Mesothelial cell of epicardium (in vitro differentiated cells): ENCODE results near the gene LAMA2. TPM values are rescaled to one million over a fixed set of nuclear protein-coding genes. Genes with fewer than 3 reads are reported as not detected.

ENCODE experiments used
- DNase-seq, 2 experiments: peaks; one replicate each; pipeline ENCODE4 v3.0.0; 2021; ENCODE audit warnings: low spot score in 2 of 2; ENCODE audit not compliant: unreplicated experiment in 2 of 2
- H3K27ac Mint-ChIP-seq: 2 replicates; pipeline ENCODE4 v1.8.0; 2021; ENCODE audit warnings: mixed read lengths
- H3K27me3 Mint-ChIP-seq: 2 replicates; pipeline ENCODE4 v1.8.0; 2021; ENCODE audit warnings: low read depth, mixed read lengths
- H3K36me3 Mint-ChIP-seq: 2 replicates; pipeline ENCODE4 v1.8.0; 2021; ENCODE audit warnings: mixed read lengths
- H3K4me1 Mint-ChIP-seq: 2 replicates; pipeline ENCODE4 v1.8.0; 2021; ENCODE audit warnings: mixed read lengths
- H3K4me3 Mint-ChIP-seq: 2 replicates; pipeline ENCODE4 v1.8.0; 2021; ENCODE audit warnings: mild to moderate bottlenecking, moderate library complexity, mixed read lengths
- H3K9me3 Mint-ChIP-seq: 2 replicates; pipeline ENCODE4 v1.8.0; 2021; ENCODE audit warnings: mixed read lengths
- total RNA-seq: library from RNA; stranded (reverse); gene quantifications from 3 replicates; pipeline ENCODE4 v1.2.1, GENCODE V29; 2021
- TF ChIP-seq, protein P1 (sequence below): fragments of 200-600 bp; sonication (generic); IDR thresholded peaks from one replicate; pipeline ENCODE4 v1.5.0; 2021; ENCODE audit warnings: antibody characterized with exemption; ENCODE audit not compliant: unreplicated experiment

Gene LAMA2
- total RNA-seq, 1 donor from 2014 or later = 63.2 TPM

DNA sequence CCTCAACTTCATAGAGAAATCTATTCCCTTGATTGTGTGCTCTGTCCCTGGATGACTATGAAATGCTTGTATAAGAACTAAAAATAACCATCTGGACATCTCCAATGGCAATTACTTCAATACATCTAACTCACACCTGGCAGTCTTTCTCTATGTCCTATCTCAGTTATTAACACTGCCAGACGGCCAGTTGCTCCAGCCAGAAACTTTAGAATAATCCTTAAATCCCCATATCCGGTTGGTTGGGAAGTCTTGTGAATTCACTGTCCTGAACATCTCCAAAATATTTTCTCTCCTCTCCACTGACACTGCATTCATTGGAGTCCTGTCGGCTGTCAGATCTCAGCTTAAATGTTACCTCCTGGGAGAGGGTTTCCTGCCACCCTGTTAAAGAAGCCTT is 12.2 kb upstream of the LAMA2 start:
- no peaks in the 10 kb centered on the region for H3K27me3 Mint-ChIP-seq
- peaks cover 6% of the 10 kb centered on the region for H3K36me3 Mint-ChIP-seq
- DNase-seq = no peak
- no peak overlapping the region for H3K27ac Mint-ChIP-seq
- peaks cover under 1% of the 10 kb centered on the region for H3K4me1 Mint-ChIP-seq
- H3K4me3 Mint-ChIP-seq = no peak overlapping the region
- TF ChIP-seq, protein P1, sequence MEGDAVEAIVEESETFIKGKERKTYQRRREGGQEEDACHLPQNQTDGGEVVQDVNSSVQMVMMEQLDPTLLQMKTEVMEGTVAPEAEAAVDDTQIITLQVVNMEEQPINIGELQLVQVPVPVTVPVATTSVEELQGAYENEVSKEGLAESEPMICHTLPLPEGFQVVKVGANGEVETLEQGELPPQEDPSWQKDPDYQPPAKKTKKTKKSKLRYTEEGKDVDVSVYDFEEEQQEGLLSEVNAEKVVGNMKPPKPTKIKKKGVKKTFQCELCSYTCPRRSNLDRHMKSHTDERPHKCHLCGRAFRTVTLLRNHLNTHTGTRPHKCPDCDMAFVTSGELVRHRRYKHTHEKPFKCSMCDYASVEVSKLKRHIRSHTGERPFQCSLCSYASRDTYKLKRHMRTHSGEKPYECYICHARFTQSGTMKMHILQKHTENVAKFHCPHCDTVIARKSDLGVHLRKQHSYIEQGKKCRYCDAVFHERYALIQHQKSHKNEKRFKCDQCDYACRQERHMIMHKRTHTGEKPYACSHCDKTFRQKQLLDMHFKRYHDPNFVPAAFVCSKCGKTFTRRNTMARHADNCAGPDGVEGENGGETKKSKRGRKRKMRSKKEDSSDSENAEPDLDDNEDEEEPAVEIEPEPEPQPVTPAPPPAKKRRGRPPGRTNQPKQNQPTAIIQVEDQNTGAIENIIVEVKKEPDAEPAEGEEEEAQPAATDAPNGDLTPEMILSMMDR = no peak
- peaks cover 12% of the 10 kb centered on the region for H3K9me3 Mint-ChIP-seq

DNA sequence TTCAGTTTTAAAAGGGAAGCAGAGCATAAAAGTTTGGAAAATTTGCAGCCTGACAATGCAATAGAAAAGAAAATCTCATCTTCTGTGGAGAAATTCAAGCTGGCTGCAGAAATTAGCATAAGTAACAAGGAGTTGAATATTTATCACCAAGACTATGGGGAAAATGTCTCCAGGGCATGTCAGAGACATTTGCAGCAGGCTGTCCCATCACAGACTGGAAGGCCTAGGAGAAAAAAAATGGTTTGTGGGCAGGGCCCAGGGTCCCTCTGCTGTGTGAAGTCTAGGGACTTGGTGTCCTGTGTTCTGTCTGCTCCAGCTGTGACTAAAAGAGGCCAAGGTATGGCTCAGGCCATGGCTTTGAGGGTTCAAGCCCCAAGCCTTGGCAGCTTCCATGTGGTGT is 8.1 kb upstream of the LAMA2 start:
- Mint-ChIP-seq H3K4me3 (no peak overlapping the region), H3K36me3 (peaks cover 6% of the 10 kb centered on the region), H3K27me3 (no peaks in the 10 kb centered on the region), H3K9me3 (peaks cover 12% of the 10 kb centered on the region), H3K27ac (no peak overlapping the region), H3K4me1 (no peaks in the 10 kb centered on the region)
- DNase-seq = no peak
- TF ChIP-seq, protein P1 = no peak

DNA sequence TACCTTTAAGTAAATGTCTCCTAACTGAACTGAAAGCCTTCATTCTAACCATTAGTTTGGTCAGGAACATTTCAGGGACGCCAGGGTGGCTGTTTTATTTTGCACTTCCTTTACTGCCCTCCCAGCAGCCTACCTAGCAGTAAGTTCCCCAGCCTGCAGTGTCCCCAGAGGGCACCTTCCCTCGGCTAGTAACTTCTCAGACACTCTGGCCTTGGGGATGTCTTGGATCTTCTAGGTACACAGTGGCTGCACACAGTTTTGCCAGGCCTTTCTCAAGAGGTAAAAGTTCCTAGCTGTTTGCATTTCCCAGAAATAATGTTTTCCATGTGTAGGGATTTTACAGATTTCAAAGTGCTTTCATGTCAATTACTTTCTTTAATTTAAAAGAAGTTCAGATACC is 378 bp upstream of the LAMA2 start:
- peak overlapping the region; percentile 82 for H3K4me3 Mint-ChIP-seq
- no peaks in the 10 kb centered on the region for H3K36me3 Mint-ChIP-seq
- H3K9me3 Mint-ChIP-seq = no peaks in the 10 kb centered on the region
- DNase-seq = no peak
- no peaks in the 10 kb centered on the region for H3K27me3 Mint-ChIP-seq
- TF ChIP-seq, protein P1 = no peak
- H3K4me1 Mint-ChIP-seq = peaks cover 29% of the 10 kb centered on the region
- H3K27ac Mint-ChIP-seq = peak overlapping the region; percentile 87

DNA sequence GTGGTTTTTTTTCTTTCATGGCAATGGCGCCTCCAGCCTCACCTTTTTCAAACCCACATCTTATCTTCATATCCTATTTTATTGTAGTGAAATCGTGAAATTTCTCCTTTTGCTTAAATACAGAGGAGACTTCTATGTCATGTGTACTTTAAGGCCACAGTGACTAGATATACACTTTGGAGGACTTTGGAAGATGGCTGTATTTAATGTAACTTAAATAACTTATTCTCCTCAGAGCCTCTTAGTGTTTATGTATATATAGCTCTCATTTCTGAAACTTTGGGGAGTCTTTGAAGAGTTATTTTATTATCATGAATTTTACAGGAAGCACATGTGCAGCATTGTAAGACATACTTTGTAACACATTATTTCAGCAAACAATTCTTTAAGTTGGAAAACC is 968 bp downstream of the LAMA2 start:
- DNase-seq = no peak
- H3K4me1 Mint-ChIP-seq = peaks cover 29% of the 10 kb centered on the region
- H3K27me3 Mint-ChIP-seq = no peaks in the 10 kb centered on the region
- H3K27ac Mint-ChIP-seq = peak overlapping the region; percentile 47
- TF ChIP-seq, protein P1 = no peak
- H3K9me3 Mint-ChIP-seq = no peaks in the 10 kb centered on the region
- no peaks in the 10 kb centered on the region for H3K36me3 Mint-ChIP-seq
- H3K4me3 Mint-ChIP-seq = peak overlapping the region; percentile 82

DNA sequence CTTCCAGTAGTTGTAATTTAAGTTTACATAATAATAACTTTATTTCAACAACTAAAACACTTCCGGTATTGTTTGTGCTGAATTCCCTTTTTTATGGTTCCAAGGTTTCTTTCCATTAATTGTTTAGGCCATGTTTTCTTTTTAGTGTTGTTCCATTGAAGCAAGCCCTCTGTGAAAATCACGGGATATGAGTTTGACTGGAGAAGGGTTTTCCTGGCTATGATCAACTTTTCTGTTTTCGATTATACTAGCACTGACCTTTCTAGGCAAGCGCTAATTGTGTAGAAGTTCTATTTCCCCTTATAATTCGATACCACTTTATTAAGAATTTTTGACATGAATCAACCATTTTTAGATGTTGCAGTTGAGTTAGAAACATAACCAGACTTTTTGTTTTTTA is 2.4 kb downstream of the LAMA2 start:
- Mint-ChIP-seq H3K4me1 (peaks cover 33% of the 10 kb centered on the region), H3K27me3 (no peaks in the 10 kb centered on the region), H3K36me3 (no peaks in the 10 kb centered on the region), H3K27ac (peak overlapping the region; percentile 55), H3K9me3 (no peaks in the 10 kb centered on the region), H3K4me3 (peak overlapping the region; percentile 53)
- TF ChIP-seq, protein P1 = no peak
- DNase-seq = no peak

DNA sequence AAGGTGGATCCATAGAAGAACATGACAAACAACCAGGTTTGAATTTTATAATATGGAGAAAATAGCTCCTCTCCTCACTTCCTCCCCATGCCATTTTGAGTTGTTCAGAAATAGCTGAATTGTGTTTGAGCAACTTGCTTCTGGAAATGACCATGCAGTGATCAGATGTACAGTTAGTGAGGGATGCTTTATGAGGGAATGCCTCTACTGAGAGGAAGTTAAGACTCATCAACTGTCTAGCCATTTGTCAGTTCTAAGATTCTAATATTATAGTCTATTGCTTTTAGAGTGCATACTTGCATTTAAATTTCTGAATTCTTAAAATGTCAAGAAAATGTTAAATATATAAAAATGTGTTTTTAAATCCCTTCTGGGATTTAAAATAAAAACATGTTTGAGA is 3.8 kb downstream of the LAMA2 start:
- TF ChIP-seq, protein P1 = no peak
- H3K27me3 Mint-ChIP-seq = no peaks in the 10 kb centered on the region
- H3K9me3 Mint-ChIP-seq = no peaks in the 10 kb centered on the region
- no peaks in the 10 kb centered on the region for H3K36me3 Mint-ChIP-seq
- no peak for DNase-seq
- H3K4me3 Mint-ChIP-seq = no peak overlapping the region
- peaks cover 33% of the 10 kb centered on the region for H3K4me1 Mint-ChIP-seq
- no peak overlapping the region for H3K27ac Mint-ChIP-seq
